ENCODE results near the gene ZNF598. TPM values are rescaled to one million over a fixed set of nuclear protein-coding genes. Genes with fewer than 3 reads are reported as not detected.
"Not testable (repeated sequence)": the region's sequence is repeated elsewhere in the genome, so short reads cannot be mapped to it uniquely, and the experiment has no call there.

Gene ZNF598
- total RNA-seq, 1 experiment from 2014 or later = 44.4 TPM

- Histone ChIP-seq H2AFZ (ENCODE audit: low read length) (no peak overlapping the region), H3K9me2 (replicated peaks; ENCODE audit: low read length) (no peaks in the 10 kb centered on the region), H3K36me3 (ENCODE audit: low read depth, low read length) (no peaks in the 10 kb centered on the region; the same call in 1 of the 2 replicates), H3K9ac (ENCODE audit: low read length) (peak overlapping the region; percentile 82), H3K27ac (ENCODE audit: low read length) (peak overlapping the region; percentile 93), H3K4me2 (ENCODE audit: low read length) (peak overlapping the region; percentile 85), H4K20me1 (ENCODE audit: low read length) (no peaks in the 10 kb centered on the region), H3F3A (ENCODE audit: low read length, unreplicated experiment) (no peaks in the 10 kb centered on the region), H3K4me3 (ENCODE audit: low read length) (peak overlapping the region; percentile 63), H3K27me3 (ENCODE audit: low read length) (no peaks in the 10 kb centered on the region), H3K4me1 (ENCODE audit: insufficient read depth, low read length) (peaks cover 59% of the 10 kb centered on the region), H3K9me3 (ENCODE audit: low read length) (no peaks in the 10 kb centered on the region), H3K79me2 (ENCODE audit: low read length) (peaks cover 40% of the 10 kb centered on the region)
- BruUV-seq (replicated peaks) = TSS peak; percentile 38
- POLR2A ChIA-PET (ENCODE audit: unreplicated experiment) = interaction anchor here (0.6 kb wide), 1 partner anchor 12 kb away, joined by 3 read pairs; no protein-coding TSS in a partner anchor
- DNase-seq (no peak), ATAC-seq (no peak)
- intact Hi-C loops (cut with micrococcal nuclease) = no loop called here
- no peak for TF ChIP-seq EZH2 (IDR thresholded peaks at IDR 0.05; ENCODE audit: low read length, unreplicated experiment)
- TF ChIP-seq, protein P1, sequence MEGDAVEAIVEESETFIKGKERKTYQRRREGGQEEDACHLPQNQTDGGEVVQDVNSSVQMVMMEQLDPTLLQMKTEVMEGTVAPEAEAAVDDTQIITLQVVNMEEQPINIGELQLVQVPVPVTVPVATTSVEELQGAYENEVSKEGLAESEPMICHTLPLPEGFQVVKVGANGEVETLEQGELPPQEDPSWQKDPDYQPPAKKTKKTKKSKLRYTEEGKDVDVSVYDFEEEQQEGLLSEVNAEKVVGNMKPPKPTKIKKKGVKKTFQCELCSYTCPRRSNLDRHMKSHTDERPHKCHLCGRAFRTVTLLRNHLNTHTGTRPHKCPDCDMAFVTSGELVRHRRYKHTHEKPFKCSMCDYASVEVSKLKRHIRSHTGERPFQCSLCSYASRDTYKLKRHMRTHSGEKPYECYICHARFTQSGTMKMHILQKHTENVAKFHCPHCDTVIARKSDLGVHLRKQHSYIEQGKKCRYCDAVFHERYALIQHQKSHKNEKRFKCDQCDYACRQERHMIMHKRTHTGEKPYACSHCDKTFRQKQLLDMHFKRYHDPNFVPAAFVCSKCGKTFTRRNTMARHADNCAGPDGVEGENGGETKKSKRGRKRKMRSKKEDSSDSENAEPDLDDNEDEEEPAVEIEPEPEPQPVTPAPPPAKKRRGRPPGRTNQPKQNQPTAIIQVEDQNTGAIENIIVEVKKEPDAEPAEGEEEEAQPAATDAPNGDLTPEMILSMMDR (conservative IDR thresholded peaks at IDR 0.05; ENCODE audit: low read depth, low read length) = no peak
- TF ChIP-seq EZH2phosphoT487 (IDR thresholded peaks at IDR 0.05; ENCODE audit: borderline replicate concordance, low read length) = no peak
- CTCF ChIA-PET = no interaction called here
Measured at GRCh38 chr16:2034696-2035430, 25.2 kb upstream of the ZNF598 start.

DNA sequence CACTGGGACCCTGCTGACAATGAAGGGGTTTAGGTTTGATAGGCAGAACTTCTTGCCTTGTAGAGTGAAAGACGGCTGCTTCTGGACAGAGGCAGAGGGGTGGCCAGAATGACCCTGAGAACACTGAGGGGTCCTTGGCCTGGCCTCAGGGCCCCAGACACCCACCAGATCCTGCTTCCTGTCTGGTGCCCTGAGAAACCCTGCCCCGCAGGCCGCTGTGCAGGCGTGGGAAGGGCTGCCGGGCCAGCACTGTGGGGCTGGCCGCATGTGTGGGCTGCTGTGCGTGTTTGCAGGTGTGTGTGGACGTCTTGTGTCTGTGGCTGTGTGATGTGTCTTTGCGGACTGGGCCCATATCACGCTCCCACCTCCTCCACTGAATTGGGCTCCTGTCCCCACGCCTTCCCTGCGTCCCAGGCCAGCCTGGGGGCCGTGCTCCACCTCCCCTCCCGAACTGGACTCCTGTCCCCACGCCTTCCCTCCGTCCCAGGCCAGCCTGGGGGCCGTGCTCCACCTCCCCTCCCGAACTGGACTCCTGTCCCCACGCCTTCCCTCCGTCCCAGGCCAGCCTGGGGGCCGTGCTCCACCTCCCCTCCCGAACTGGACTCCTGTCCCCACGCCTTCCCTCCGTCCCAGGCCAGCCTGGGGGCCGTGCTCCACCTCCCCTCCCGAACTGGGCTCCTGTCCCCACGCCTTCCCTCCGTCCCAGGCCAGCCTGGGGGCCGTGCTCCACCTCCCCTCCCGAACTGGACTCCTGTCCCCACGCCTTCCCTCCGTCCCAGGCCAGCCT, 24.5 kb upstream of the ZNF598 start:
- H3K9me2 ChIP-seq (replicated peaks; ENCODE audit: low read length); DNase-seq; H3K9me3 ChIP-seq (ENCODE audit: low read length); ATAC-seq; H3F3A ChIP-seq (ENCODE audit: low read length, unreplicated experiment); H4K20me1 ChIP-seq (ENCODE audit: low read length); H3K36me3 ChIP-seq (ENCODE audit: low read depth, low read length); intact Hi-C loops (cut with micrococcal nuclease); H3K27me3 ChIP-seq (ENCODE audit: low read length); H2AFZ ChIP-seq (ENCODE audit: low read length): not testable (repeated sequence)
- Histone ChIP-seq H3K4me1 (ENCODE audit: insufficient read depth, low read length) (peaks cover 52% of the 10 kb centered on the region), H3K79me2 (ENCODE audit: low read length) (peaks cover 44% of the 10 kb centered on the region), H3K4me3 (ENCODE audit: low read length) (peak overlapping the region; percentile 67), H3K27ac (ENCODE audit: low read length) (peak overlapping the region; percentile 93), H3K4me2 (ENCODE audit: low read length) (peak overlapping the region; percentile 87), H3K9ac (ENCODE audit: low read length) (peak overlapping the region; percentile 86)
- BruUV-seq (replicated peaks) = TSS peak; percentile 70
- POLR2A ChIA-PET (ENCODE audit: unreplicated experiment) = interaction anchor here (0.6 to 1.0 kb wide), 2 partner anchors 8 to 14 kb away, joined by 3 read pairs; partner anchors contain the start of gene TSC2
- CTCF ChIA-PET = interaction anchor here (0.6 kb wide), 1 partner anchor 11 kb away, joined by 6 read pairs; no protein-coding TSS in a partner anchor

GRCh38 chr16:2033057-2033908, 23.7 kb upstream of the ZNF598 start:
- DNase-seq (peak; percentile 46), ATAC-seq (peak; percentile 41)
- BruUV-seq (replicated peaks) = TSS peak; percentile 51
- Histone ChIP-seq H3K9ac (ENCODE audit: low read length) (peak overlapping the region; percentile 86), H3F3A (ENCODE audit: low read length, unreplicated experiment) (no peaks in the 10 kb centered on the region), H3K4me1 (ENCODE audit: insufficient read depth, low read length) (peaks cover 49% of the 10 kb centered on the region), H3K9me2 (replicated peaks; ENCODE audit: low read length) (no peaks in the 10 kb centered on the region), H3K36me3 (ENCODE audit: low read depth, low read length) (no peaks in the 10 kb centered on the region; the same call in 1 of the 2 replicates), H3K27me3 (ENCODE audit: low read length) (no peaks in the 10 kb centered on the region), H3K27ac (ENCODE audit: low read length) (peak overlapping the region; percentile 90), H3K4me2 (ENCODE audit: low read length) (peak overlapping the region; percentile 87), H3K9me3 (ENCODE audit: low read length) (no peaks in the 10 kb centered on the region), H3K79me2 (ENCODE audit: low read length) (peaks cover 52% of the 10 kb centered on the region), H3K4me3 (ENCODE audit: low read length) (peak overlapping the region; percentile 67), H4K20me1 (ENCODE audit: low read length) (no peaks in the 10 kb centered on the region), H2AFZ (ENCODE audit: low read length) (0 out of 2 replicates have a peak overlapping the region, but pooled peaks have one; percentile 23)
- TF ChIP-seq EZH2 (IDR thresholded peaks at IDR 0.05; ENCODE audit: low read length, unreplicated experiment) = no peak
- TF ChIP-seq, protein P1 (conservative IDR thresholded peaks at IDR 0.05; ENCODE audit: low read depth, low read length) = no peak
- TF ChIP-seq EZH2phosphoT487 (IDR thresholded peaks at IDR 0.05; ENCODE audit: borderline replicate concordance, low read length) = no peak
- ChIA-PET POLR2A (ENCODE audit: unreplicated experiment) (interaction anchor here (0.6 to 1.0 kb wide), 2 partner anchors 9 to 15 kb away, joined by 3 read pairs; partner anchors contain the start of gene TSC2), CTCF (interaction anchor here (0.6 kb wide), 1 partner anchor 11 kb away, joined by 6 read pairs; no protein-coding TSS in a partner anchor)
- intact Hi-C loops (cut with micrococcal nuclease) = no loop called here

All from PC-3 (cell line).